Body of pancreas (tissue), 4 donors: ENCODE data around the gene POLR2I.

Source experiments
- POLR2A ChIP-seq, 3 donors: fragments of 450-650 bp; IDR thresholded peaks; one replicate each; pipeline ENCODE4 v1.6.1; 2016; ENCODE audit warnings: antibody characterized with exemption in 3 of 3, mild to moderate bottlenecking in 2 of 3
- TF ChIP-seq, protein P1 (sequence below), 7 experiments: fragments of 450-650 bp in 4 of 7; fragments of 200-600 bp in 3 of 7; sonication (generic) in 3 of 7; IDR thresholded peaks; one replicate each; pipeline ENCODE4 v1.5.1; 2016 to 2019; ENCODE audit warnings: antibody characterized with exemption in 7 of 7

DNA sequence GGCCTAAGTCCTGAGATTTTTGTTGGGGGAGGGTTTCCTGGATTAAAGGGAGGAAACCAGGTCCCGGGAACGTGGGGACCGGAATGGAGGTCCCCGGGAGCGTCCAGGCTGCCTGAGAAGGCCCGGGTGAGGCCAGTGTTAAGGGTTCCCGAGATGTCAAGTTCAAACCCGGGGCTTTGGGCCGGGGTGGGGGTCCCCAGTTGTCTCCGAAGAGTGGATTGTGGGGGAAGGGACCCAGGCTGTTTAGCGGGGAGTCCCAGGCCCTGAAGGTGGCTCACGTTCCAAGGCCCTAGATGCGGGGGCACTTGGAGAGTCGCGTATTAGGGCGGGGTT, 37.3 kb upstream of the POLR2I start:
- TF ChIP-seq, protein P1, sequence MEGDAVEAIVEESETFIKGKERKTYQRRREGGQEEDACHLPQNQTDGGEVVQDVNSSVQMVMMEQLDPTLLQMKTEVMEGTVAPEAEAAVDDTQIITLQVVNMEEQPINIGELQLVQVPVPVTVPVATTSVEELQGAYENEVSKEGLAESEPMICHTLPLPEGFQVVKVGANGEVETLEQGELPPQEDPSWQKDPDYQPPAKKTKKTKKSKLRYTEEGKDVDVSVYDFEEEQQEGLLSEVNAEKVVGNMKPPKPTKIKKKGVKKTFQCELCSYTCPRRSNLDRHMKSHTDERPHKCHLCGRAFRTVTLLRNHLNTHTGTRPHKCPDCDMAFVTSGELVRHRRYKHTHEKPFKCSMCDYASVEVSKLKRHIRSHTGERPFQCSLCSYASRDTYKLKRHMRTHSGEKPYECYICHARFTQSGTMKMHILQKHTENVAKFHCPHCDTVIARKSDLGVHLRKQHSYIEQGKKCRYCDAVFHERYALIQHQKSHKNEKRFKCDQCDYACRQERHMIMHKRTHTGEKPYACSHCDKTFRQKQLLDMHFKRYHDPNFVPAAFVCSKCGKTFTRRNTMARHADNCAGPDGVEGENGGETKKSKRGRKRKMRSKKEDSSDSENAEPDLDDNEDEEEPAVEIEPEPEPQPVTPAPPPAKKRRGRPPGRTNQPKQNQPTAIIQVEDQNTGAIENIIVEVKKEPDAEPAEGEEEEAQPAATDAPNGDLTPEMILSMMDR (IDR thresholded peaks at IDR 0.05) = no peak
- TF ChIP-seq POLR2A (IDR thresholded peaks at IDR 0.05) = no peak
